HCT116 (cell line): ENCODE results near the gene TNS3. TPM values are rescaled to one million over a fixed set of nuclear protein-coding genes. Genes with fewer than 3 reads are reported as not detected.

Experiments used
- ATAC-seq: fragments of 200-7000 bp; cut with Tn5 transposase; 2 replicates; pipeline ENCODE4 v1.9.1; 2020; ENCODE audit warnings: mild to moderate bottlenecking, moderate library complexity
- BruUV-seq: library from RNA; stranded (reverse); fragments of 400-500 nt; replicated peaks from 2 replicates; lab custom pipeline; 2021; lab: Mats Ljungman, UMichigan
- CTCF ChIA-PET: fragments of 300-600 bp; sonication (Branson Sonifier 250); formaldehyde crosslinking; loops from one replicate; lab custom pipeline; 2021; ENCODE audit warnings: antibody characterized with exemption; lab: Charles Lee
- POLR2A ChIA-PET: fragments of 300-600, 350-600 bp; sonication (Branson Sonifier 250); formaldehyde crosslinking; loops from one replicate; lab custom pipeline; 2021; ENCODE audit warnings: antibody characterized with exemption; lab: Charles Lee
- RAD21 ChIA-PET, 2 experiments: fragments of 300-600 bp; sonication (Branson Sonifier 250); formaldehyde crosslinking; loops; one replicate each; lab custom pipeline; 2023; ENCODE audit warnings: low total read pairs in 2 of 2; ENCODE audit not compliant: uncharacterized antibody in 2 of 2, unreplicated experiment in 2 of 2, low non-redundant PET in 1 of 2; lab: Charles Lee
- DNase-seq: peaks from one replicate; pipeline ENCODE4 v3.0.0-alpha.2; 2010; ENCODE audit warnings: low read depth, low spot score
- H2AFZ ChIP-seq: fragments of 200-600 bp; shearing (Covaris generic), sonication (generic); 2 replicates; pipeline ENCODE4 v1.6.1; 2017; ENCODE audit warnings: low read depth, mixed run types, mixed read lengths, antibody characterized with exemption, low read length; ENCODE audit not compliant: poor library complexity, severe bottlenecking
- H3K27ac ChIP-seq: 2 replicates; pipeline ENCODE4 v1.5.1; 2012; ENCODE audit warnings: low read depth, low read length
- H3K27me3 ChIP-seq: fragments of 200-600 bp; sonication (generic); 2 replicates; pipeline ENCODE4 v1.6.1; 2016; ENCODE audit warnings: mixed run types, low read length, mixed read lengths; ENCODE audit not compliant: insufficient read depth
- H3K36me3 ChIP-seq, 2 experiments: fragments of 200-500 bp in 1 of 2; fragments of 200-600 bp in 1 of 2; sonication (Bioruptor generic) in 1 of 2; sonication (generic) in 1 of 2; 2 replicates each; pipeline versions ENCODE4 v1.5.1 to v1.6.1; 2014 to 2016; ENCODE audit warnings: low read length in 2 of 2, inconsistent platforms in 1 of 2, mixed read lengths in 1 of 2, mixed run types in 1 of 2; ENCODE audit not compliant: insufficient read depth in 2 of 2, control insufficient read depth in 1 of 2
- H3K4me1 ChIP-seq, 2 experiments: fragments of 200-600 bp in 1 of 2; sonication (generic) in 1 of 2; 2 replicates each; pipeline versions ENCODE4 v1.5.1 to v1.6.1; 2012 to 2017; ENCODE audit warnings: low read length in 2 of 2, inconsistent platforms in 1 of 2, mild to moderate bottlenecking in 1 of 2, mixed read lengths in 1 of 2, mixed run types in 1 of 2, moderate library complexity in 1 of 2; ENCODE audit not compliant: insufficient read depth in 2 of 2, control insufficient read depth in 1 of 2
- H3K4me2 ChIP-seq: fragments of 200-600 bp; sonication (generic); 2 replicates; pipeline ENCODE4 v1.6.1; 2017; ENCODE audit warnings: mixed run types, low read length, mixed read lengths
- H3K4me3 ChIP-seq, 2 experiments: fragments of 200-600 bp in 1 of 2; sonication (generic) in 1 of 2; replicated peaks in 1 of 2; 2 replicates each; pipeline ENCODE4 v1.5.1; 2011 to 2016; ENCODE audit warnings: low read length in 2 of 2, control low read depth in 1 of 2, low read depth in 1 of 2, mild to moderate bottlenecking in 1 of 2, mixed read lengths in 1 of 2, mixed run types in 1 of 2
- H3K79me2 ChIP-seq: fragments of 200-600 bp; sonication (generic); 2 replicates; pipeline ENCODE4 v1.6.1; 2017; ENCODE audit warnings: mild to moderate bottlenecking, mixed run types, low read length, moderate library complexity, mixed read lengths; ENCODE audit not compliant: insufficient read depth
- H3K9ac ChIP-seq: fragments of 200-600 bp; sonication (generic); 2 replicates; pipeline ENCODE4 v1.6.1; 2016; ENCODE audit warnings: low read length, mixed read lengths
- H3K9me2 ChIP-seq: fragments of 200-600 bp; sonication (generic), shearing (Covaris generic); 2 replicates; pipeline ENCODE4 v1.6.1; 2017; ENCODE audit warnings: mixed run types, mild to moderate bottlenecking, moderate library complexity; ENCODE audit not compliant: insufficient read depth
- H3K9me3 ChIP-seq, 2 experiments: fragments of 200-500 bp in 1 of 2; fragments of 200-600 bp in 1 of 2; sonication (Bioruptor generic) in 1 of 2; sonication (generic) in 1 of 2; 2 replicates each; pipeline ENCODE4 v1.6.1; 2014 to 2017; ENCODE audit warnings: low read length in 2 of 2, mixed read lengths in 2 of 2, inconsistent platforms in 1 of 2, low read depth in 1 of 2, mild to moderate bottlenecking in 1 of 2, mixed run types in 1 of 2, moderate library complexity in 1 of 2; ENCODE audit not compliant: control insufficient read depth in 1 of 2, insufficient read depth in 1 of 2
- H4K20me1 ChIP-seq: fragments of 200-600 bp; sonication (generic), shearing (Covaris generic); 2 replicates; pipeline ENCODE4 v1.6.1; 2017; ENCODE audit warnings: mixed run types, mild to moderate bottlenecking, moderate library complexity; ENCODE audit not compliant: insufficient read depth
- CBX3 ChIP-seq: IDR thresholded peaks from 2 replicates; pipeline ENCODE4 v1.6.1; 2012; ENCODE audit warnings: low read depth
- FOSL1 ChIP-seq: IDR thresholded peaks from 2 replicates; pipeline ENCODE4 v1.6.1; 2012; ENCODE audit warnings: low read depth
- JUND ChIP-seq: IDR thresholded peaks from 2 replicates; pipeline ENCODE4 v1.6.1; 2012
- POLR2AphosphoS5 ChIP-seq: IDR thresholded peaks from 2 replicates; pipeline ENCODE4 v1.6.1; 2011; ENCODE audit warnings: mild to moderate bottlenecking, low read depth, low read length, moderate library complexity
- SIN3A ChIP-seq: IDR thresholded peaks from 2 replicates; pipeline ENCODE4 v1.6.1; 2012; ENCODE audit warnings: low read depth
- SP1 ChIP-seq: IDR thresholded peaks from 2 replicates; pipeline ENCODE4 v1.6.1; 2012; ENCODE audit warnings: low read depth
- YY1 ChIP-seq: IDR thresholded peaks from 2 replicates; pipeline ENCODE4 v1.6.1; 2011; ENCODE audit warnings: low read length, low read depth, moderate library complexity, mild to moderate bottlenecking; ENCODE audit not compliant: insufficient replicate concordance; ENCODE audit errors: extremely low read depth
- intact Hi-C: fragments of 100-400 bp; cut with micrococcal nuclease; formaldehyde crosslinking; loops from 2 replicates; pipeline ENCODE4 v1.10.0; 2022
- total RNA-seq: library from RNA; stranded (reverse); gene quantifications from one replicate; pipeline ENCODE4 v1.2.1, GENCODE V29; 2021; ENCODE audit not compliant: unreplicated experiment
- TF ChIP-seq, protein P1 (sequence below): IDR thresholded peaks from 2 replicates; pipeline ENCODE4 v1.6.1; 2011; ENCODE audit warnings: mild to moderate bottlenecking, low read length, moderate library complexity; ENCODE audit not compliant: insufficient replicate concordance; ENCODE audit errors: extremely low read depth

The TNS3 gene
- total RNA-seq, 1 experiment from 2014 or later, result 9.1 TPM

DNA sequence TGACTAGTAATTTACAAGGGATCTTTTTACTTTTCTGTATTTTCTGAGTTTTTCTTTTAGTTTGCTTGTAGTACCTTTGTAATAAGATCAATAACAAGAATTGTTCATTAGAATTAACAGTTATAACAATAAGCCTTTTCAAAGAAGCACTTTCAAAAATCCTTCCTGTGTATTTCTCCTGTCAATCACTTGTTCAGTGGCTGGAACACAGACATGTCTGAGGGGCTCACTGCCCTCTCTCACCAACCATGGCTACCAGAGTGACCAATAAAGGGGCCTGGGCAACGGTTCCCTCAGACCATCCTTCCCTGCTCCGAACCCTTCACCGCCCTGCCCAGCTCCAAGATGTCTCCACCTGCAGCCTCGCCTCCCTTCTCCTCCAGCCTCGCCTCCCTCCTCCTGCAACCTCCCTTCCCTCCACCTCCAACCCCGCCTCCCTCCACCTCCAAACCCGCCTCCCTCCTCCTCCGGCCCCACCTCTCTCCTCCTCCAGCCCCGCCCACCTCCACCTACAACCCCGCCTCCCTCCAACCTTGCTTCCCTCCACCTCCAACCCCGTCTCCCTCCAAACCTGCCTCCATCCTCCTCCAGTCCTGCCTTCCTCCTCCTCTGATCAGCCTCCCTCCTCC, 353.4 kb downstream of the TNS3 start:
- TF ChIP-seq YY1, result peak; percentile 37
- TF ChIP-seq SP1, result 0 out of 2 replicates have a peak, but pooled peaks have one; percentile 15
- peak; percentile 60 for TF ChIP-seq POLR2AphosphoS5
- no peak for TF ChIP-seq JUND
- TF ChIP-seq SIN3A, result no peak
- TF ChIP-seq CBX3, result 0 out of 2 replicates have a peak, but pooled peaks have one; percentile 10
- TF ChIP-seq, all 23 proteins: peak for 4
- Histone ChIP-seq H3K4me2 (peak overlapping the region; percentile 74), H3K79me2 (no peaks in the 10 kb centered on the region), H3K27me3 (no peaks in the 10 kb centered on the region), H4K20me1 (no peaks in the 10 kb centered on the region), H3K4me3 (peak overlapping the region in 1 of 2 experiments; percentile 36; a peak in 1 of 4 replicates), H3K36me3 (no peaks in the 10 kb centered on the region), H3K9me3 (no peaks in the 10 kb centered on the region; a peak in 1 of 4 replicates), H2AFZ (peak overlapping the region; percentile 96), H3K9me2 (no peaks in the 10 kb centered on the region), H3K27ac (no peak overlapping the region), H3K9ac (0 out of 2 replicates have a peak overlapping the region, but pooled peaks have one; percentile 26), H3K4me1 (peaks cover 20 to 28% of the 10 kb centered on the region in 2 experiments)
- no TSS peak for BruUV-seq
- ChIA-PET RAD21 (no interaction called here), POLR2A (interaction anchor here (0.7 kb wide), 1 partner anchor 682 kb away, joined by 3 read pairs; no protein-coding TSS in a partner anchor), CTCF (no interaction called here)
- peak; percentile 76 for DNase-seq
- intact Hi-C loops, result no loop called here
- peak; percentile 91 for ATAC-seq

DNA sequence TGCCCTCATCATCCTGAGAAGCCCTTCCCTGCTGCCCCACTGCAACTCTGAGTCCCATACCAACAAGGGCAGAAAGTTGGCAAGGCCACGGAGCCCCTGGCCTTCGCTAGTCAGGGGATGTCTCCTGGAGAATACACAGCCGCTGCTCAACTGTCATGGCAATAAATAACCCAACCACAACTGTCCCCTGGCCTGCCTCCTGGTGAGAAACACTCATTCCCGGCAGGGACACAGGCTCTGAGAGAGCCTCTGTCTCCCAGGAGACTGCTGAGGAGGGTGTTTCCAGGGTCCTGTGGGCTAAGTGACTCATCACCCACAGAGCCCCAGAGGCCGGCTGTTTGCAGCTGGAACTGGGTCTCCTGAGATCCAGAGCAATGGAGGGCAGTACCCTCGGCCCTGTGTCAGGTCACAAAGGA, 354.1 kb downstream of the TNS3 start:
- peak overlapping the region; percentile 15; the same call in 1 of the 2 replicates for H3K27ac ChIP-seq
- H3K27me3 ChIP-seq, result no peaks in the 10 kb centered on the region
- peak overlapping the region; percentile 74 for H3K4me2 ChIP-seq
- peaks cover 19 to 26% of the 10 kb centered on the region in 2 experiments for H3K4me1 ChIP-seq
- intact Hi-C loops, result no loop called here
- DNase-seq, result peak; percentile 39
- no peaks in the 10 kb centered on the region; a peak in 1 of 4 replicates for H3K9me3 ChIP-seq
- CTCF ChIA-PET, result no interaction called here
- H3K9me2 ChIP-seq, result no peaks in the 10 kb centered on the region
- BruUV-seq, result no TSS peak
- H3K4me3 ChIP-seq, result peak overlapping the region in 1 of 2 experiments; percentile 26; a peak in 1 of 4 replicates
- H2AFZ ChIP-seq, result peak overlapping the region; percentile 80
- TF ChIP-seq FOSL1, result peak; percentile 40
- TF ChIP-seq, protein P1, sequence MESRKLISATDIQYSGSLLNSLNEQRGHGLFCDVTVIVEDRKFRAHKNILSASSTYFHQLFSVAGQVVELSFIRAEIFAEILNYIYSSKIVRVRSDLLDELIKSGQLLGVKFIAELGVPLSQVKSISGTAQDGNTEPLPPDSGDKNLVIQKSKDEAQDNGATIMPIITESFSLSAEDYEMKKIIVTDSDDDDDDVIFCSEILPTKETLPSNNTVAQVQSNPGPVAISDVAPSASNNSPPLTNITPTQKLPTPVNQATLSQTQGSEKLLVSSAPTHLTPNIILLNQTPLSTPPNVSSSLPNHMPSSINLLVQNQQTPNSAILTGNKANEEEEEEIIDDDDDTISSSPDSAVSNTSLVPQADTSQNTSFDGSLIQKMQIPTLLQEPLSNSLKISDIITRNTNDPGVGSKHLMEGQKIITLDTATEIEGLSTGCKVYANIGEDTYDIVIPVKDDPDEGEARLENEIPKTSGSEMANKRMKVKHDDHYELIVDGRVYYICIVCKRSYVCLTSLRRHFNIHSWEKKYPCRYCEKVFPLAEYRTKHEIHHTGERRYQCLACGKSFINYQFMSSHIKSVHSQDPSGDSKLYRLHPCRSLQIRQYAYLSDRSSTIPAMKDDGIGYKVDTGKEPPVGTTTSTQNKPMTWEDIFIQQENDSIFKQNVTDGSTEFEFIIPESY, result no peak
- TF ChIP-seq, all 23 proteins: peak for 1
- no peaks in the 10 kb centered on the region for H3K79me2 ChIP-seq
- ATAC-seq, result peak; percentile 69
- ChIA-PET RAD21 (no interaction called here), POLR2A (no interaction called here)
- H4K20me1 ChIP-seq, result no peaks in the 10 kb centered on the region
- no peaks in the 10 kb centered on the region for H3K36me3 ChIP-seq
- no peak overlapping the region; the same call in 1 of the 2 replicates for H3K9ac ChIP-seq
